Esophagus squamous epithelium (tissue), 4 donors: ENCODE measurements around the gene FILIP1L.

Source experiments
- POLR2A ChIP-seq, 4 donors: fragments of 450-650 bp; IDR thresholded peaks; one replicate each; pipeline ENCODE4 v1.6.1; 2017; ENCODE audit warnings: antibody characterized with exemption in 4 of 4, mild to moderate bottlenecking in 4 of 4, moderate library complexity in 3 of 4
- TF ChIP-seq, protein P1 (sequence below), 6 experiments: fragments of 450-650 bp in 4 of 6; fragments of 200-600 bp in 2 of 6; sonication (generic) in 2 of 6; IDR thresholded peaks; one replicate each; pipeline ENCODE4 v1.5.1; 2016 to 2019; ENCODE audit warnings: antibody characterized with exemption in 6 of 6, mild to moderate bottlenecking in 4 of 6, moderate library complexity in 4 of 6

DNA sequence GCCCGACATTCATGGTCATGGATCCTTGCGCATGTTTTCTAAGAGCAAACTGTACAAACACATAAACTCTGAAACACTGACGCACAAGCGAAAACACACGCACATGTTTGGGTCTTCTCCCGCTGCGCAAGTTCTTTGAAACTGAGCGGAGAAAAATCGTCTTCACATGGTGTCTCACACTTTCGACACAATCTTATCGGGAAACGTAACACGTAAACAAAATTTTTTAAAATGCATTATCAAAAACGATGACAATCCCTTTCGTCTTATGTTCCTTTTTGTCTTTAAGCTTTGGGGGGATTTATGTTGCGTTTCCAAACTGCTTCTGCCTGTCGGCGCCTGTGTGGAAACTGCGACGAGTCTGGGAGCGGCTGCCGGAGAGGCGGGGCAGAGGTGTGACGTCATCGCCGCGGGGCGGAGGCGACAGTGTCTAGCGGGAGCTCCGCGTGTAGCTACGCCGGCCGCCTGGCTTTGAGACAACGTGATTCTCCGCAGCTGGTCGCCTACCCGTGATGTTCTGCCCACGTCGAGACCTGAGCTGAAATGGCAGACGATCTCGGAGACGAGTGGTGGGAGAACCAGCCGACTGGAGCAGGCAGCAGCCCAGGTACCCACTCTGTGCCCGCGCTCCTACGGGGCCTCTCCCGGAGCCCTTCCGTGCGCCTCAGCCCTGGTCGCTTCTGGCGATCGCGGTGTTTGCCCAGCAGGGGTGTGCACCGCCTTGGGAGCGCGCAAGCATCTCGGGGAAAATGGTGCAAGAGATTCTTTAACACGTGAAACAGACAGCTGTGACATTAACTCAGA lies 296.7 kb downstream of the FILIP1L start, which contains the start of gene CMSS1:
- TF ChIP-seq, protein P1, sequence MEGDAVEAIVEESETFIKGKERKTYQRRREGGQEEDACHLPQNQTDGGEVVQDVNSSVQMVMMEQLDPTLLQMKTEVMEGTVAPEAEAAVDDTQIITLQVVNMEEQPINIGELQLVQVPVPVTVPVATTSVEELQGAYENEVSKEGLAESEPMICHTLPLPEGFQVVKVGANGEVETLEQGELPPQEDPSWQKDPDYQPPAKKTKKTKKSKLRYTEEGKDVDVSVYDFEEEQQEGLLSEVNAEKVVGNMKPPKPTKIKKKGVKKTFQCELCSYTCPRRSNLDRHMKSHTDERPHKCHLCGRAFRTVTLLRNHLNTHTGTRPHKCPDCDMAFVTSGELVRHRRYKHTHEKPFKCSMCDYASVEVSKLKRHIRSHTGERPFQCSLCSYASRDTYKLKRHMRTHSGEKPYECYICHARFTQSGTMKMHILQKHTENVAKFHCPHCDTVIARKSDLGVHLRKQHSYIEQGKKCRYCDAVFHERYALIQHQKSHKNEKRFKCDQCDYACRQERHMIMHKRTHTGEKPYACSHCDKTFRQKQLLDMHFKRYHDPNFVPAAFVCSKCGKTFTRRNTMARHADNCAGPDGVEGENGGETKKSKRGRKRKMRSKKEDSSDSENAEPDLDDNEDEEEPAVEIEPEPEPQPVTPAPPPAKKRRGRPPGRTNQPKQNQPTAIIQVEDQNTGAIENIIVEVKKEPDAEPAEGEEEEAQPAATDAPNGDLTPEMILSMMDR (IDR thresholded peaks at IDR 0.05): peak in 4 of 6 experiments; percentile 11 to 51 (median 24)
- TF ChIP-seq POLR2A (IDR thresholded peaks at IDR 0.05): peak in 2 of 4 donors; percentile 49 to 63
